Cardiac fibroblast (primary cell): ENCODE measurements around the gene MTRR.
"Not testable (repeated sequence)": the region's sequence is repeated elsewhere in the genome, so short reads cannot be mapped to it uniquely, and the experiment has no call there.

Experiments used
- DNase-seq, 2 donors: peaks; one replicate each; pipeline versions ENCODE4 v3.0.0 to v3.0.0-alpha.2; 2010; ENCODE audit warnings: low read depth in 2 of 2
- H3K4me3 ChIP-seq, 2 donors: replicated peaks in 1 of 2; 1 replicate in 1 of 2; 2 replicates in 1 of 2; pipeline ENCODE4 v1.5.1; 2011; ENCODE audit warnings: low read depth in 2 of 2, low read length in 2 of 2, mild to moderate bottlenecking in 2 of 2, moderate library complexity in 1 of 2
- CTCF ChIP-seq: IDR thresholded peaks from one replicate; pipeline ENCODE4 v1.5.1; 2011; ENCODE audit warnings: low read depth, mild to moderate bottlenecking, low read length, inconsistent platforms

MTRR gene

GRCh38 chr5:7902666-7903625 lies 34.0 kb downstream of the MTRR start:
- no peak for DNase-seq
- no peak for TF ChIP-seq CTCF
- H3K4me3 ChIP-seq, result no peak overlapping the region

GRCh38 chr5:7904170-7904569 lies 35.2 kb downstream of the MTRR start:
- no peak for TF ChIP-seq CTCF
- peak; percentile 57 to 81 for DNase-seq

GRCh38 chr5:7907612-7908011 lies 38.7 kb downstream of the MTRR start:
- DNase-seq, result no peak
- TF ChIP-seq CTCF, result no peak
- no peak overlapping the region for H3K4me3 ChIP-seq

More at GRCh38 chr5:7904170-7904569, 35.2 kb downstream of the MTRR start:
- H3K4me3 ChIP-seq, result no peak overlapping the region

- no peak overlapping the region for H3K4me3 ChIP-seq
- no peak for TF ChIP-seq CTCF
- no peak for DNase-seq
Measured at GRCh38 chr5:7908317-7908716, 39.4 kb downstream of the MTRR start.

- no peak for DNase-seq
- TF ChIP-seq CTCF, result no peak
- no peak overlapping the region for H3K4me3 ChIP-seq
Measured at GRCh38 chr5:7910738-7911428, 41.9 kb downstream of the MTRR start.

GRCh38 chr5:7911429-7911771 lies 42.5 kb downstream of the MTRR start:
- not testable (repeated sequence) for H3K4me3 ChIP-seq, DNase-seq

GRCh38 chr5:7916171-7916804 lies 47.3 kb downstream of the MTRR start:
- no peak overlapping the region for H3K4me3 ChIP-seq
- no peak for TF ChIP-seq CTCF
- no peak for DNase-seq
